Prostate gland (tissue), 2 donors: ENCODE data around the gene PCDH8. TPM values are rescaled to one million over a fixed set of nuclear protein-coding genes. Genes with fewer than 3 reads are reported as not detected.

ENCODE experiments used
- DNase-seq: peaks from one replicate; pipeline ENCODE4 v3.0.0-alpha.2; 2019; ENCODE audit warnings: low spot score
- H3K27ac ChIP-seq, 2 donors: fragments of 200-600 bp; sonication (generic); 2 replicates each; pipeline ENCODE4 v1.5.1; 2017 to 2019
- H3K27me3 ChIP-seq: fragments of 200-600 bp; sonication (generic); replicated peaks from 2 replicates; pipeline ENCODE4 v1.5.1; 2019; ENCODE audit not compliant: insufficient read depth
- H3K36me3 ChIP-seq, 2 donors: fragments of 200-600 bp; sonication (generic); 1 replicate in 1 of 2; 2 replicates in 1 of 2; pipeline versions ENCODE4 v1.5.1 to v1.8.1; 2017 to 2019
- H3K4me1 ChIP-seq: fragments of 200-600 bp; sonication (generic); replicated peaks from 2 replicates; pipeline ENCODE4 v1.5.1; 2019
- H3K4me3 ChIP-seq, 2 donors: fragments of 200-600 bp; sonication (generic); 2 replicates each; pipeline ENCODE4 v1.5.1; 2017 to 2019
- H3K9me3 ChIP-seq: fragments of 200-600 bp; sonication (generic); 2 replicates; pipeline ENCODE4 v1.5.1; 2017
- POLR2A ChIP-seq: fragments of 450-650 bp; IDR thresholded peaks from one replicate; pipeline ENCODE4 v1.6.1; 2016; ENCODE audit warnings: antibody characterized with exemption, mild to moderate bottlenecking
- POLR2AphosphoS5 ChIP-seq: sonication (generic); formaldehyde crosslinking; IDR thresholded peaks from one replicate; pipeline ENCODE4 v1.6.1; 2017; ENCODE audit warnings: antibody characterized with exemption
- WGBS: methylation state at CpG from one replicate; pipeline ENCODE4 v1.1.5; 2018; 5-methylcytosine and 5-hydroxymethylcytosine counted together
- intact Hi-C: fragments of 100-400 bp; cut with DNase I; formaldehyde crosslinking; loops from one replicate; pipeline ENCODE4 v1.14.2; 2022
- total RNA-seq, 2 donors: library from RNA; depleted of rRNA; stranded (reverse); fragments of >200 nt; gene quantifications; one replicate each; pipeline ENCODE4 v1.1.0, GENCODE V29; 2016
- TF ChIP-seq, protein P1 (sequence below), 4 experiments: fragments of 200-600 bp in 2 of 4; fragments of 450-650 bp in 2 of 4; sonication (generic) in 2 of 4; IDR thresholded peaks; 1 replicate in 3 of 4; 2 replicates in 1 of 4; pipeline ENCODE4 v1.5.1; 2016 to 2019; ENCODE audit warnings: antibody characterized with exemption in 4 of 4, mild to moderate bottlenecking in 2 of 4, moderate library complexity in 2 of 4

Gene PCDH8
- total RNA-seq, 2 donors from 2014 or later, result 6.0 to 9.5 TPM

GRCh38 chr13:52808842-52809219, 39.6 kb downstream of the PCDH8 start:
- no peaks in the 10 kb centered on the region for H3K27me3 ChIP-seq
- intact Hi-C loops, result no loop called here
- H3K27ac ChIP-seq, result no peak overlapping the region
- TF ChIP-seq, protein P1, sequence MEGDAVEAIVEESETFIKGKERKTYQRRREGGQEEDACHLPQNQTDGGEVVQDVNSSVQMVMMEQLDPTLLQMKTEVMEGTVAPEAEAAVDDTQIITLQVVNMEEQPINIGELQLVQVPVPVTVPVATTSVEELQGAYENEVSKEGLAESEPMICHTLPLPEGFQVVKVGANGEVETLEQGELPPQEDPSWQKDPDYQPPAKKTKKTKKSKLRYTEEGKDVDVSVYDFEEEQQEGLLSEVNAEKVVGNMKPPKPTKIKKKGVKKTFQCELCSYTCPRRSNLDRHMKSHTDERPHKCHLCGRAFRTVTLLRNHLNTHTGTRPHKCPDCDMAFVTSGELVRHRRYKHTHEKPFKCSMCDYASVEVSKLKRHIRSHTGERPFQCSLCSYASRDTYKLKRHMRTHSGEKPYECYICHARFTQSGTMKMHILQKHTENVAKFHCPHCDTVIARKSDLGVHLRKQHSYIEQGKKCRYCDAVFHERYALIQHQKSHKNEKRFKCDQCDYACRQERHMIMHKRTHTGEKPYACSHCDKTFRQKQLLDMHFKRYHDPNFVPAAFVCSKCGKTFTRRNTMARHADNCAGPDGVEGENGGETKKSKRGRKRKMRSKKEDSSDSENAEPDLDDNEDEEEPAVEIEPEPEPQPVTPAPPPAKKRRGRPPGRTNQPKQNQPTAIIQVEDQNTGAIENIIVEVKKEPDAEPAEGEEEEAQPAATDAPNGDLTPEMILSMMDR (IDR thresholded peaks at IDR 0.05), result no peak
- no peak for TF ChIP-seq POLR2AphosphoS5
- TF ChIP-seq POLR2A, result no peak
- H3K4me1 ChIP-seq, result no peaks in the 10 kb centered on the region
- 80% methylated on average over 1 of the region's 1 CpG for WGBS
- no peak overlapping the region for H3K4me3 ChIP-seq
- no peak for DNase-seq
- H3K36me3 ChIP-seq, result no peaks in the 10 kb centered on the region
- H3K9me3 ChIP-seq, result no peaks in the 10 kb centered on the region

GRCh38 chr13:52806029-52806428, 42.4 kb downstream of the PCDH8 start:
- TF ChIP-seq, protein P1 (IDR thresholded peaks at IDR 0.05), result no peak
- no peak for TF ChIP-seq POLR2A
- TF ChIP-seq POLR2AphosphoS5, result no peak
- WGBS, result 80% methylated on average over 6 of the region's 6 CpGs
- H3K27ac ChIP-seq, result no peak overlapping the region
- intact Hi-C loops, result no loop called here
- H3K36me3 ChIP-seq, result no peaks in the 10 kb centered on the region
- no peaks in the 10 kb centered on the region for H3K4me1 ChIP-seq
- H3K27me3 ChIP-seq, result no peaks in the 10 kb centered on the region
- H3K4me3 ChIP-seq, result no peak overlapping the region
- no peaks in the 10 kb centered on the region for H3K9me3 ChIP-seq
- DNase-seq, result no peak

DNA sequence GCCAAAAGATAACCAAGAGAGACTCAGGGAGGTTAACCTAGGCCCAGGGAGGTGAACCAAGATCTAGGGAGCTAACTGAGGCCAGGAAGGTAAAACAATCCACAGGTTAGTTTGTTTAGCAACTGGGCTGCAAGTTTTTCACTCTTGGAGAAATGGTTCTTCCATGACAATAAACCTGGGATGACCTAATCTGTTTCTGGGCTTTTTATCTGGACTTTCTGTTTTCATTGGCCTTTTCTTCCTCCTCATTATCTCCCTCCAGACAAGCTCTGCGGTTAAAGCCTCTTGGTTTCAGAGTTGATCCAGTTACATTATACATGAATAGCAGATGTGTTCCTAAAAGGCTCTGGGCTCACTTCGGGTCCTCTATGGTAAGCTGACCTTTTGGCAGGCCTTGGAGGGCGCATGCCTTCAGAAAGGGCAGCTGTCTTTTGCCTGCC, 44.2 kb downstream of the PCDH8 start:
- no peaks in the 10 kb centered on the region for H3K36me3 ChIP-seq
- WGBS, result 59% methylated on average over 3 of the region's 3 CpGs
- H3K27me3 ChIP-seq, result no peaks in the 10 kb centered on the region
- no peaks in the 10 kb centered on the region for H3K9me3 ChIP-seq
- TF ChIP-seq, protein P1 (IDR thresholded peaks at IDR 0.05), result no peak
- TF ChIP-seq POLR2AphosphoS5, result no peak
- no peak for TF ChIP-seq POLR2A
- no peak overlapping the region for H3K4me3 ChIP-seq
- intact Hi-C loops, result no loop called here
- no peak overlapping the region for H3K27ac ChIP-seq
- DNase-seq, result no peak
- no peaks in the 10 kb centered on the region for H3K4me1 ChIP-seq

GRCh38 chr13:52800856-52801255, 47.6 kb downstream of the PCDH8 start:
- intact Hi-C loops, result no loop called here
- TF ChIP-seq, protein P1 (IDR thresholded peaks at IDR 0.05), result no peak
- TF ChIP-seq POLR2A, result no peak
- TF ChIP-seq POLR2AphosphoS5, result no peak
- Histone ChIP-seq H3K27ac (no peak overlapping the region), H3K36me3 (no peaks in the 10 kb centered on the region), H3K27me3 (no peaks in the 10 kb centered on the region), H3K9me3 (no peaks in the 10 kb centered on the region), H3K4me3 (no peak overlapping the region), H3K4me1 (no peaks in the 10 kb centered on the region)
- DNase-seq, result no peak
- WGBS, result 86% methylated on average over 5 of the region's 5 CpGs

- no peaks in the 10 kb centered on the region for H3K4me1 ChIP-seq
- no peak for TF ChIP-seq POLR2AphosphoS5
- TF ChIP-seq POLR2A, result no peak
- TF ChIP-seq, protein P1 (IDR thresholded peaks at IDR 0.05), result no peak
- DNase-seq, result no peak
- 0% methylated on average over 1 of the region's 1 CpG for WGBS
- no peak overlapping the region for H3K27ac ChIP-seq
- no peaks in the 10 kb centered on the region for H3K36me3 ChIP-seq
- H3K4me3 ChIP-seq, result no peak overlapping the region
- H3K27me3 ChIP-seq, result no peaks in the 10 kb centered on the region
- H3K9me3 ChIP-seq, result no peaks in the 10 kb centered on the region
- intact Hi-C loops, result no loop called here
Measured at GRCh38 chr13:52798770-52799430, 49.5 kb downstream of the PCDH8 start.
